K562 (cell line): Measurements from ENCODE around the gene IQCN. TPM values are rescaled to one million over a fixed set of nuclear protein-coding genes. Genes with fewer than 3 reads are reported as not detected.

Source experiments
- ATAC-seq: fragments of 200-7000 bp; cut with Tn5 transposase; 3 replicates; pipeline ENCODE4 v1.9.1; 2020; ENCODE audit warnings: moderate library complexity
- BruUV-seq: library from RNA; stranded (reverse); fragments of 400-500 nt; replicated peaks from 2 replicates; lab custom pipeline; 2021; lab: Mats Ljungman, UMichigan
- CTCF ChIA-PET: fragments of 300-600 bp; formaldehyde crosslinking; extraction: SDS; loops from one replicate; lab custom pipeline; 2021; ENCODE audit warnings: low intra/inter-chr PET ratio; lab: Yijun Ruan, JAX
- POLR2A ChIA-PET: fragments of 300-600, 350-650 bp; sonication (Branson Sonifier 250); formaldehyde crosslinking; extraction: SDS; loops from one replicate; lab custom pipeline; 2021; ENCODE audit warnings: antibody characterized with exemption, inconsistent platforms; lab: Yijun Ruan, JAX
- DNase-seq, 4 experiments: peaks; one replicate each; pipeline versions ENCODE4 v3.0.0 to v3.0.0-alpha.2; 2011 to 2018; ENCODE audit warnings: low spot score in 3 of 4, mixed read lengths in 3 of 4; ENCODE audit errors: extremely low read depth in 1 of 4
- FAIRE-seq: peaks from 2 replicates; lab custom pipeline; 2011; peaks lifted over from hg19 to GRCh38; lab: Jason Lieb, UNC
- H2AFZ ChIP-seq: 2 replicates; pipeline ENCODE4 v1.6.0; 2011; ENCODE audit warnings: low read depth, low read length, control low read depth, inconsistent platforms
- H3K27ac ChIP-seq: fragments of 200-600 bp; 3 replicates; pipeline ENCODE4 v1.8.0; 2011; ENCODE audit warnings: low read depth, mild to moderate bottlenecking, control low read depth, inconsistent platforms, low read length, moderate library complexity, mixed read lengths; ENCODE audit errors: extremely low read depth
- H3K27me3 ChIP-seq, 2 experiments: fragments of 300-600 bp in 1 of 2; 2 replicates in 1 of 2; 3 replicates in 1 of 2; pipeline versions ENCODE4 v1.6.0 to v1.8.0; 2011; ENCODE audit warnings: inconsistent platforms in 2 of 2, low read length in 2 of 2, mild to moderate bottlenecking in 1 of 2, mixed read lengths in 1 of 2, moderate library complexity in 1 of 2; ENCODE audit not compliant: control insufficient read depth in 2 of 2, insufficient read depth in 2 of 2
- H3K36me3 ChIP-seq: fragments of 300-600 bp; 3 replicates; pipeline ENCODE4 v1.8.0; 2011; ENCODE audit warnings: mild to moderate bottlenecking, low read length, inconsistent platforms; ENCODE audit not compliant: control insufficient read depth, insufficient read depth
- H3K4me1 ChIP-seq, 2 experiments: fragments of 200-600 bp in 1 of 2; replicated peaks in 1 of 2; 2 replicates in 1 of 2; 3 replicates in 1 of 2; pipeline versions ENCODE4 v1.5.1 to v1.8.0; 2011; ENCODE audit warnings: inconsistent platforms in 2 of 2, low read length in 2 of 2, mild to moderate bottlenecking in 1 of 2, mixed read lengths in 1 of 2, moderate library complexity in 1 of 2; ENCODE audit not compliant: control insufficient read depth in 2 of 2, insufficient read depth in 2 of 2
- H3K4me2 ChIP-seq: 2 replicates; pipeline ENCODE4 v1.6.1; 2011; ENCODE audit warnings: low read length, control low read depth, inconsistent platforms, mixed read lengths; ENCODE audit not compliant: insufficient read depth
- H3K4me3 ChIP-seq: fragments of 200-600 bp; sonication (generic), shearing (Covaris generic); 2 replicates; pipeline ENCODE4 v1.5.1; 2016; ENCODE audit warnings: control low read depth, inconsistent platforms
- H3K79me2 ChIP-seq: fragments of 200-600 bp; 3 replicates; pipeline ENCODE4 v1.8.0; 2011; ENCODE audit warnings: low read length, inconsistent platforms; ENCODE audit not compliant: control insufficient read depth, insufficient read depth
- H3K9ac ChIP-seq, 2 experiments: 2 replicates each; pipeline versions ENCODE4 v1.6.0 to v1.6.1; 2011; ENCODE audit warnings: low read depth in 2 of 2, low read length in 2 of 2, control low read depth in 1 of 2, inconsistent platforms in 1 of 2, mild to moderate bottlenecking in 1 of 2, mixed read lengths in 1 of 2; ENCODE audit not compliant: insufficient read depth in 1 of 2
- H3K9me1 ChIP-seq: one replicate; pipeline ENCODE4 v1.6.0; 2011; ENCODE audit warnings: inconsistent platforms, mild to moderate bottlenecking, low read length, moderate library complexity; ENCODE audit not compliant: control insufficient read depth, insufficient read depth
- H3K9me3 ChIP-seq: replicated peaks from 2 replicates; pipeline ENCODE4 v1.5.1; 2011; ENCODE audit warnings: low read depth, low read length, inconsistent platforms; ENCODE audit not compliant: control insufficient read depth, insufficient read depth
- H4K20me1 ChIP-seq: replicated peaks from 2 replicates; pipeline ENCODE4 v1.6.1; 2011; ENCODE audit warnings: low read length, inconsistent platforms, mixed read lengths; ENCODE audit not compliant: control insufficient read depth, insufficient read depth
- ARID1B ChIP-seq: fragments of 450-650 bp; IDR thresholded peaks from 2 replicates; pipeline ENCODE4 v1.6.1; 2016; ENCODE audit warnings: antibody characterized with exemption, mild to moderate bottlenecking, inconsistent platforms
- BCL6 ChIP-seq: fragments of 250-450 bp; sonication (Bioruptor Pico); IDR thresholded peaks from 2 replicates; pipeline ENCODE4 v1.4.0; 2020
- CTCF ChIP-seq, 3 experiments: IDR thresholded peaks in 2 of 3; conservative IDR thresholded peaks in 1 of 3; 2 replicates each; pipeline ENCODE4 v1.5.1; 2011 to 2012; ENCODE audit warnings: low read length in 3 of 3, mild to moderate bottlenecking in 3 of 3, control low read depth in 2 of 3, improper control_type of control experiment in 1 of 3, inconsistent platforms in 1 of 3, low read depth in 1 of 3, mixed read lengths in 1 of 3, moderate library complexity in 1 of 3; ENCODE audit not compliant: insufficient read depth in 2 of 3
- MBD2 ChIP-seq: sonication (generic); IDR thresholded peaks from 2 replicates; pipeline ENCODE4 v1.6.1; 2016; ENCODE audit warnings: low read depth, borderline replicate concordance
- MTA3 ChIP-seq: fragments of 450-650 bp; formaldehyde crosslinking; IDR thresholded peaks from 2 replicates; pipeline ENCODE4 v1.6.1; 2017; ENCODE audit warnings: mild to moderate bottlenecking, borderline replicate concordance
- POLR2G ChIP-seq: fragments of 200-400 bp; formaldehyde crosslinking; IDR thresholded peaks from 2 replicates; pipeline ENCODE4 v1.6.1; 2017; ENCODE audit warnings: low read depth, mild to moderate bottlenecking, antibody characterized with exemption, low read length, moderate library complexity
- RBFOX2 ChIP-seq: fragments of 200-400 bp; formaldehyde crosslinking; IDR thresholded peaks from 2 replicates; pipeline ENCODE4 v1.6.1; 2017; ENCODE audit warnings: low read depth, mild to moderate bottlenecking, low read length, moderate library complexity
- SRF ChIP-seq, 2 experiments: fragments of 250-450, 450-650 bp in 1 of 2; sonication (Bioruptor Pico) in 1 of 2; sonication (generic) in 1 of 2; formaldehyde crosslinking; IDR thresholded peaks; 2 replicates each; pipeline versions ENCODE4 v1.5.0 to v1.5.1; 2020 to 2022; ENCODE audit warnings: mild to moderate bottlenecking in 1 of 2, missing genetic modification reagents in 1 of 2
- TAF7 ChIP-seq: fragments of 450-650 bp; IDR thresholded peaks from 2 replicates; pipeline ENCODE4 v1.6.1; 2016; ENCODE audit warnings: missing genetic modification characterization, missing compliant biosample characterization
- TEAD1 ChIP-seq, 2 experiments: fragments of 450-650 bp in 1 of 2; sonication (generic) in 1 of 2; formaldehyde crosslinking; IDR thresholded peaks; 2 replicates each; pipeline versions ENCODE4 v1.4.0 to v1.8.0; 2020 to 2022; ENCODE audit warnings: mild to moderate bottlenecking in 2 of 2, missing genetic modification reagents in 1 of 2
- ZNF507 ChIP-seq: conservative IDR thresholded peaks from 2 replicates; pipeline ENCODE4 v1.6.1; 2017; ENCODE audit warnings: missing genetic modification characterization, missing compliant biosample characterization
- ZNF551 ChIP-seq: fragments of 250-450 bp; sonication (Bioruptor Pico); IDR thresholded peaks from 2 replicates; pipeline ENCODE4 v1.5.0; 2021; ENCODE audit warnings: mild to moderate bottlenecking, moderate library complexity
- ZNF77 ChIP-seq: fragments of 250-450 bp; sonication (Bioruptor Pico); IDR thresholded peaks from 2 replicates; pipeline ENCODE4 v1.5.0; 2020
- WGBS: fragments of 100-300 bp; shearing (Covaris generic); methylation state at CpG from one replicate; pipeline ENCODE4 v1.1.6; 2016; ENCODE audit warnings: low coverage, mixed read lengths; ENCODE audit not compliant: insufficient coverage; ENCODE audit errors: missing lambda C conversion rate; 5-methylcytosine and 5-hydroxymethylcytosine counted together
- in situ Hi-C: fragments of 300-500 bp; cut with MboI; formaldehyde crosslinking; loops from 4 replicates; pipeline ENCODE4 v1.15.0; 2018; ENCODE audit warnings: inconsistent platforms, mixed read lengths
- intact Hi-C: fragments of 100-400 bp; cut with micrococcal nuclease; formaldehyde crosslinking; loops from 2 replicates; pipeline ENCODE4 v1.14.2; 2022
- polyA plus RNA-seq, 8 experiments: library from polyadenylated mRNA; depleted of rRNA in 4 of 8; stranded (reverse) in 5 of 8; unstranded in 3 of 8; fragments of >200 nt; fragmentation: Nextera tagmentation in 2 of 8; fragmentation: Illumina TruSeq in 1 of 8; extraction: Ambion mirVana in 2 of 8; extraction: Trizol in 1 of 8; gene quantifications; 2 replicates each; pipeline versions ENCODE4 v1.2.1 to v1.2.3, GENCODE V29; 2011 to 2014; ENCODE audit warnings: inconsistent platforms in 1 of 8, missing spikeins in 1 of 8
- total RNA-seq, 7 experiments: library from RNA; depleted of rRNA in 6 of 7; stranded (reverse); fragments of >200 nt in 6 of 7; fragmentation: Illumina TruSeq in 2 of 7; extraction: Trizol in 2 of 7; gene quantifications; 2 replicates each; pipeline versions ENCODE4 v1.2.1 to v1.2.3, GENCODE V29; 2011 to 2021; ENCODE audit warnings: low replicate concordance in 1 of 7

Gene IQCN
- total and polyA plus RNA-seq, 9 of the 15 experiments (the other 6 are each of a cell fraction or from before 2014, with no cell fraction given), result 0.01 to 0.07 (median 0.04) TPM; not detected in 3

- WGBS, result 91% methylated on average over 20 of the region's 20 CpGs
- no peaks in the 10 kb centered on the region for H4K20me1 ChIP-seq
- POLR2A ChIA-PET, result interaction anchor here (0.6 to 1.2 kb wide), 5 partner anchors 12 to 27 kb away, joined by 3 to 5 read pairs (median 3); partner anchors contain the start of genes JUND and LSM4
- intact Hi-C loops, result no loop called here
- no peak overlapping the region for H3K4me2 ChIP-seq
- FAIRE-seq, result no peak
- H3K36me3 ChIP-seq, result peaks cover 76% of the 10 kb centered on the region; the same call in 2 of the 3 replicates
- no peaks in the 10 kb centered on the region for H3K27me3 ChIP-seq
- no peak overlapping the region for H2AFZ ChIP-seq
- CTCF ChIA-PET, result no interaction called here
- peak; percentile 47; the same call in 1 of the 2 replicates for TF ChIP-seq RBFOX2
- TF ChIP-seq POLR2G, result peak; percentile 56
- no peak for TF ChIP-seq ARID1B
- H3K79me2 ChIP-seq, result peaks cover 7% of the 10 kb centered on the region
- no TSS peak for BruUV-seq
- no peak overlapping the region for H3K4me3 ChIP-seq
- no peaks in the 10 kb centered on the region for H3K9me3 ChIP-seq
- in situ Hi-C loops, result no loop called here
- H3K4me1 ChIP-seq, result peaks cover 15 to 88% of the 10 kb centered on the region in 2 experiments
- no peak for DNase-seq
- no peak for ATAC-seq
- peak overlapping the region in 1 of 2 experiments; percentile 65; a peak in 2 of 4 replicates for H3K9ac ChIP-seq
- no peaks in the 10 kb centered on the region for H3K9me1 ChIP-seq
- no peak overlapping the region; the same call in 2 of the 3 replicates for H3K27ac ChIP-seq
These were observed 34.0 kb upstream of the IQCN start for GRCh38 chr19:18308051-18308947.

GRCh38 chr19:18307271-18307681 is 33.0 kb upstream of the IQCN start:
- no peaks in the 10 kb centered on the region for H4K20me1 ChIP-seq

More at GRCh38 chr19:18307271-18307681, 33.0 kb upstream of the IQCN start:
- DNase-seq, result no peak
- in situ Hi-C loops, result no loop called here
- Histone ChIP-seq H3K9me3 (no peaks in the 10 kb centered on the region), H3K4me2 (no peak overlapping the region), H3K4me3 (no peak overlapping the region), H3K9me1 (no peaks in the 10 kb centered on the region), H3K27ac (peak overlapping the region; percentile 23; the same call in 1 of the 3 replicates), H3K36me3 (peaks cover 66% of the 10 kb centered on the region; the same call in 2 of the 3 replicates), H3K27me3 (no peaks in the 10 kb centered on the region)
- intact Hi-C loops, result no loop called here
- CTCF ChIA-PET, result no interaction called here
- BruUV-seq, result no TSS peak
- POLR2A ChIA-PET, result interaction anchor here (1.0 to 1.2 kb wide), 2 partner anchors 14 to 26 kb away, joined by 3 to 6 read pairs; partner anchors contain the start of gene JUND
- no peak for ATAC-seq
- TF ChIP-seq TAF7 (tag) (no peak), MBD2 (no peak), ZNF551 (CRISPR knock-in tag) (no peak), CTCF (IDR thresholded peaks at IDR 0.05 in 2 of 3, conservative IDR thresholded peaks at IDR 0.05 in 1 of 3; ENCODE audit: insufficient read depth in 2 of 3, low read depth in 1 of 3, low read length in 3 of 3) (0 out of 6 replicates have a peak, but pooled peaks of 1 of the 3 experiments have one; percentile 0), TEAD1 (CRISPR knock-in tag; IDR thresholded peaks at IDR 0.05) (no peak), SRF (CRISPR knock-in tag; IDR thresholded peaks at IDR 0.05) (no peak), MTA3 (no peak), POLR2G (peak; percentile 51), ZNF77 (CRISPR knock-in tag) (no peak), BCL6 (CRISPR knock-in tag) (no peak), ZNF507 (no peak)
- TF ChIP-seq, all 486 proteins: peak for 2
- 94% methylated on average over 18 of the region's 19 CpGs for WGBS
- Histone ChIP-seq H2AFZ (no peak overlapping the region), H3K9ac (no peak overlapping the region; a peak in 1 of 4 replicates), H3K4me1 (peaks cover 22 to 90% of the 10 kb centered on the region in 2 experiments), H3K79me2 (peaks cover under 1% of the 10 kb centered on the region; the same call in 2 of the 3 replicates)
- no peak for FAIRE-seq
